ENCODE measurements around the gene ERMN.
"Not testable (repeated sequence)": the region's sequence is repeated elsewhere in the genome, so short reads cannot be mapped to it uniquely, and the experiment has no call there.

The ERMN gene

GRCh38 chr2:157287160-157287559 lies 38.5 kb downstream of the ERMN start:
- no peak for TF ChIP-seq GABPA (IDR thresholded peaks at IDR 0.05; ENCODE audit: low read depth)
- TF ChIP-seq REST (IDR thresholded peaks at IDR 0.05; ENCODE audit: insufficient replicate concordance, low read depth): no peak
- TF ChIP-seq CTCF (IDR thresholded peaks at IDR 0.05; ENCODE audit: insufficient read depth, low read length): no peak
- TF ChIP-seq POLR2AphosphoS5 (IDR thresholded peaks at IDR 0.05; ENCODE audit: low read depth): no peak
- no peak for TF ChIP-seq SPI1 (IDR thresholded peaks at IDR 0.05; ENCODE audit: borderline replicate concordance, low read depth)
- DNase-seq (ENCODE audit: low read depth in 1 of 2, low spot score in 1 of 2): no peak
- Histone ChIP-seq H3K4me3 (replicated peaks; ENCODE audit: insufficient read depth, low read length) (no peak overlapping the region), H3K27ac (replicated peaks) (no peak overlapping the region), H3K27me3 (ENCODE audit: insufficient read depth, poor library complexity, severe bottlenecking) (no peaks in the 10 kb centered on the region)

DNA sequence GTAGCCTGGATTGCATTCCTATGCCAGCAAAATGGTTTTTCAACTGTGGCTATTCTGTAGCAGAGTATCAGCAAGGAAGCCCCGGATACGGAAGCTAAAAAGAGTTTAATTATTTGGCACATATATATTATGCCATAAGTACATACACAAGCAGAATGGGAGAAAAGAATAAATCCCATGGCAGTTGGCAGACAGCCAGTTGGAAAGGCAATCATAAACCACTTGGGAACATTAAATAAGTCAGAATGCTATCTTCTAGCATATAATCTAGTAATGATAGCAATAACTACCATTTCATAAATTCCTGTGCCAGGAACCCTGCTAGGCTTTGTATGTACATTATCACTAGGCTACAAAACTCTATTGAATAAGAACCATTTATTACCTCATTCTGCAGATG lies 42.2 kb downstream of the ERMN start:
- H3K4me3 ChIP-seq (replicated peaks; ENCODE audit: insufficient read depth, low read length): no peak overlapping the region
- TF ChIP-seq POLR2AphosphoS5 (IDR thresholded peaks at IDR 0.05; ENCODE audit: low read depth) (no peak), CTCF (IDR thresholded peaks at IDR 0.05; ENCODE audit: insufficient read depth, low read length) (no peak), SPI1 (IDR thresholded peaks at IDR 0.05; ENCODE audit: borderline replicate concordance, low read depth) (no peak), REST (IDR thresholded peaks at IDR 0.05; ENCODE audit: insufficient replicate concordance, low read depth) (no peak), GABPA (IDR thresholded peaks at IDR 0.05; ENCODE audit: low read depth) (no peak)

GRCh38 chr2:157281316-157281715 lies 44.3 kb downstream of the ERMN start:
- no peak overlapping the region for H3K4me3 ChIP-seq (replicated peaks; ENCODE audit: insufficient read depth, low read length)
- DNase-seq (ENCODE audit: low read depth in 1 of 2, low spot score in 1 of 2): no peak
- no peak overlapping the region for H3K27ac ChIP-seq (replicated peaks)
- H3K27me3 ChIP-seq (ENCODE audit: insufficient read depth, poor library complexity, severe bottlenecking): no peaks in the 10 kb centered on the region
- no peak for TF ChIP-seq CTCF (IDR thresholded peaks at IDR 0.05; ENCODE audit: insufficient read depth, low read length)
- no peak for TF ChIP-seq POLR2AphosphoS5 (IDR thresholded peaks at IDR 0.05; ENCODE audit: low read depth)
- no peak for TF ChIP-seq GABPA (IDR thresholded peaks at IDR 0.05; ENCODE audit: low read depth)
- no peak for TF ChIP-seq REST (IDR thresholded peaks at IDR 0.05; ENCODE audit: insufficient replicate concordance, low read depth)
- no peak for TF ChIP-seq SPI1 (IDR thresholded peaks at IDR 0.05; ENCODE audit: borderline replicate concordance, low read depth)

More for the DNA sequence above, 42.2 kb downstream of the ERMN start:
- H3K27ac ChIP-seq (replicated peaks): no peak overlapping the region
- no peaks in the 10 kb centered on the region for H3K27me3 ChIP-seq (ENCODE audit: insufficient read depth, poor library complexity, severe bottlenecking)
- no peak for DNase-seq (ENCODE audit: low read depth in 1 of 2, low spot score in 1 of 2)

DNA sequence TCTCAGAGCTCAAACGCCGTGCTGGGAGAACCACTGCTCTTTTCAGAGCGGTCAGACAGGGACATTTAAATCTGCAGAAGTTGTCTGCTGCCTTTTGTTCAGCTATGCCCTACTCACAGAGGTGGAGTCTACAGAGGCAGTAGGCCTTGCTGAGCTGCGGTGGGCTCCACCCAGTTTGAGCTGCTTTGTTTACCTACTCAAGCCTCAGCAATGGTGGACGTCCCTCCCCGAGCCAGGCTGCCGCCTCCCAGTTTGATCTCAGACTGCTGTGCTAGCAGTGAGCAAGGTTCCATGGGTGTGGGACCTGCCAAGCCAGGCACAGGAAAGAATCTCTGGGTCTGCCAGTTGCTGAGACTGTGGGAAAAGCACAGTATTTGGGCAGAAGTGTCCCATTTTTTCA lies 46.3 kb downstream of the ERMN start:
- H3K27ac ChIP-seq (replicated peaks); H3K4me3 ChIP-seq (replicated peaks; ENCODE audit: insufficient read depth, low read length); H3K27me3 ChIP-seq (ENCODE audit: insufficient read depth, poor library complexity, severe bottlenecking); DNase-seq (ENCODE audit: low read depth in 1 of 2, low spot score in 1 of 2): not testable (repeated sequence)
